IMR-90 (cell line): ENCODE data around the gene KRTAP29-1. TPM values are rescaled to one million over a fixed set of nuclear protein-coding genes. Genes with fewer than 3 reads are reported as not detected.

Source experiments
- ATAC-seq: fragments of 200-7000 bp; cut with Tn5 transposase; 2 replicates; pipeline ENCODE4 v1.9.1; 2020; ENCODE audit warnings: low read depth, mild to moderate bottlenecking, moderate library complexity
- BruUV-seq: library from RNA; stranded (reverse); fragments of 400-500 nt; replicated peaks from 2 replicates; lab custom pipeline; 2021; lab: Mats Ljungman, UMichigan
- CTCF ChIA-PET: fragments of 300-600 bp; formaldehyde crosslinking; extraction: SDS; loops from one replicate; lab custom pipeline; 2021; ENCODE audit warnings: antibody characterized with exemption; lab: Yijun Ruan, JAX
- POLR2A ChIA-PET: fragments of 300-600 bp; sonication (Branson Sonifier 250); formaldehyde crosslinking; loops from one replicate; lab custom pipeline; 2022; ENCODE audit warnings: antibody characterized with exemption; ENCODE audit not compliant: unreplicated experiment; lab: Charles Lee
- DNase-seq: peaks from one replicate; pipeline ENCODE4 v3.0.0; 2013
- H2AFZ ChIP-seq: replicated peaks from 2 replicates; pipeline ENCODE3; 2013; ENCODE audit warnings: low read length, mild to moderate bottlenecking; ENCODE audit not compliant: poor library complexity
- H2AK5ac ChIP-seq: 2 replicates; pipeline ENCODE4 v1.6.1; 2013; ENCODE audit warnings: low read depth, low read length, inconsistent platforms
- H2AK9ac ChIP-seq: replicated peaks from 2 replicates; pipeline ENCODE3; 2013; ENCODE audit warnings: mild to moderate bottlenecking, low read depth, low read length, moderate library complexity; ENCODE audit not compliant: poor library complexity
- H2BK120ac ChIP-seq: 2 replicates; pipeline ENCODE4 v1.6.1; 2013; ENCODE audit warnings: low read depth, low read length, inconsistent platforms
- H2BK15ac ChIP-seq: 3 replicates; pipeline ENCODE4 v1.6.1; 2013; ENCODE audit warnings: low read depth, low read length, inconsistent platforms
- H2BK20ac ChIP-seq: 2 replicates; pipeline ENCODE4 v1.6.1; 2013; ENCODE audit warnings: low read depth, mild to moderate bottlenecking, inconsistent platforms, low read length, moderate library complexity
- H2BK5ac ChIP-seq: 2 replicates; pipeline ENCODE4 v1.6.1; 2013; ENCODE audit warnings: mild to moderate bottlenecking, low read depth, low read length, inconsistent platforms; ENCODE audit not compliant: poor library complexity, severe bottlenecking
- H3K14ac ChIP-seq: replicated peaks from 2 replicates; pipeline ENCODE4 v1.6.1; 2013; ENCODE audit warnings: low read depth, low read length, inconsistent platforms
- H3K18ac ChIP-seq: 2 replicates; pipeline ENCODE4 v1.6.1; 2013; ENCODE audit warnings: low read depth, low read length, control low read depth
- H3K23ac ChIP-seq: 2 replicates; pipeline ENCODE4 v1.6.1; 2013; ENCODE audit warnings: low read depth, low read length, inconsistent platforms
- H3K27ac ChIP-seq: 2 replicates; pipeline ENCODE4 v1.5.1; 2013; ENCODE audit warnings: mild to moderate bottlenecking, control low read depth, low read length; ENCODE audit not compliant: insufficient read depth
- H3K27me3 ChIP-seq: 2 replicates; pipeline ENCODE4 v1.6.1; 2013; ENCODE audit warnings: low read length; ENCODE audit not compliant: control insufficient read depth, insufficient read depth
- H3K36me3 ChIP-seq: 2 replicates; pipeline ENCODE4 v1.6.1; 2013; ENCODE audit warnings: low read length, mixed read lengths; ENCODE audit not compliant: control insufficient read depth, insufficient read depth
- H3K4ac ChIP-seq: 2 replicates; pipeline ENCODE4 v1.6.1; 2013; ENCODE audit warnings: low read depth, low read length, inconsistent platforms
- H3K4me1 ChIP-seq: 2 replicates; pipeline ENCODE4 v1.6.1; 2013; ENCODE audit warnings: low read length, mixed read lengths; ENCODE audit not compliant: control insufficient read depth, insufficient read depth
- H3K4me2 ChIP-seq: 2 replicates; pipeline ENCODE4 v1.6.1; 2013; ENCODE audit warnings: low read depth, mild to moderate bottlenecking, control low read depth, low read length, moderate library complexity
- H3K4me3 ChIP-seq: 2 replicates; pipeline ENCODE4 v1.5.1; 2013; ENCODE audit warnings: low read depth, mild to moderate bottlenecking, control low read depth, low read length, moderate library complexity; ENCODE audit not compliant: insufficient read depth
- H3K56ac ChIP-seq: 2 replicates; pipeline ENCODE4 v1.6.1; 2013; ENCODE audit warnings: low read length, inconsistent platforms; ENCODE audit not compliant: insufficient read depth; ENCODE audit errors: extremely low read depth
- H3K79me1 ChIP-seq, 2 experiments: 2 replicates each; pipeline ENCODE4 v1.6.1; 2013; ENCODE audit warnings: low read length in 2 of 2, inconsistent platforms in 1 of 2, low read depth in 1 of 2
- H3K9ac ChIP-seq: 2 replicates; pipeline ENCODE4 v1.6.1; 2013; ENCODE audit warnings: low read depth, low read length, control low read depth
- H3K9me1 ChIP-seq: 2 replicates; pipeline ENCODE4 v1.6.1; 2013; ENCODE audit warnings: low read length, inconsistent platforms; ENCODE audit not compliant: insufficient read depth
- H3K9me3 ChIP-seq: 2 replicates; pipeline ENCODE4 v1.6.1; 2013; ENCODE audit warnings: low read length; ENCODE audit not compliant: control insufficient read depth, insufficient read depth
- H4K20me1 ChIP-seq: 2 replicates; pipeline ENCODE4 v1.6.1; 2013; ENCODE audit warnings: low read length, inconsistent platforms; ENCODE audit not compliant: insufficient read depth
- H4K5ac ChIP-seq: 2 replicates; pipeline ENCODE4 v1.6.1; 2013; ENCODE audit warnings: mild to moderate bottlenecking, low read depth, low read length, control low read depth
- H4K8ac ChIP-seq, 2 experiments: 2 replicates each; pipeline ENCODE4 v1.6.1; 2013; ENCODE audit warnings: low read depth in 2 of 2, low read length in 2 of 2, control low read depth in 1 of 2, inconsistent platforms in 1 of 2
- H4K91ac ChIP-seq: 2 replicates; pipeline ENCODE4 v1.6.1; 2013; ENCODE audit warnings: low read depth, low read length, inconsistent platforms; ENCODE audit not compliant: insufficient read depth
- CEBPB ChIP-seq: IDR thresholded peaks from 2 replicates; pipeline ENCODE4 v1.6.1; 2012; ENCODE audit warnings: low read depth, low read length, improper control_type of control experiment
- CHD1 ChIP-seq: IDR thresholded peaks from 2 replicates; pipeline ENCODE4 v1.6.1; 2012; ENCODE audit warnings: low read depth, low read length, improper control_type of control experiment
- POLR2A ChIP-seq: IDR thresholded peaks from 2 replicates; pipeline ENCODE4 v1.6.1; 2012; ENCODE audit warnings: mild to moderate bottlenecking, low read depth, low read length
- RFX5 ChIP-seq: IDR thresholded peaks from 2 replicates; pipeline ENCODE4 v1.8.0; 2012; ENCODE audit warnings: low read depth, mild to moderate bottlenecking, low read length, moderate library complexity
- SMC3 ChIP-seq: fragments of 150-350 bp; IDR thresholded peaks from 2 replicates; pipeline ENCODE4 v1.6.1; 2016; ENCODE audit warnings: low read depth, mild to moderate bottlenecking, antibody characterized with exemption, low read length, moderate library complexity
- WGBS, 2 experiments: methylation state at CpG; one replicate each; pipeline versions ENCODE4 v1.1.5 to v1.1.7; 2013; ENCODE audit warnings: missing lambda C conversion rate in 2 of 2; ENCODE audit not compliant: insufficient read length in 1 of 2; ENCODE audit errors: extremely low coverage in 2 of 2; 5-methylcytosine and 5-hydroxymethylcytosine counted together
- dilution Hi-C: fragments of 300-500 bp; cut with HindIII; formaldehyde crosslinking; loops from one replicate; pipeline ENCODE4 v1.14.3; 2018; ENCODE audit warnings: low sequenced_read_pairs; ENCODE audit not compliant: unreplicated experiment
- in situ Hi-C: fragments of 300-500 bp; cut with MboI; formaldehyde crosslinking; loops from 3 replicates; pipeline ENCODE4 v1.14.3; 2019; ENCODE audit warnings: low sequenced_read_pairs, inconsistent platforms, mixed read lengths
- intact Hi-C: fragments of 100-400 bp; cut with micrococcal nuclease; formaldehyde crosslinking; loops from 2 replicates; pipeline ENCODE4 v1.10.0; 2022
- polyA plus RNA-seq, 3 experiments: library from polyadenylated mRNA; depleted of rRNA; stranded (reverse); fragments of >200 nt; gene quantifications; 2 replicates each; pipeline ENCODE4 v1.2.3, GENCODE V29; 2012; ENCODE audit warnings: low replicate concordance in 1 of 3
- total RNA-seq: library from RNA; depleted of rRNA; stranded (reverse); fragments of >200 nt; gene quantifications from 2 replicates; pipeline ENCODE4 v1.2.3, GENCODE V29; 2012

The KRTAP29-1 gene
- total and polyA plus RNA-seq, 2 of the 4 experiments (the other 2 are of a cell fraction) = not detected

GRCh38 chr17:41307647-41308046 lies 5.0 kb upstream of the KRTAP29-1 start:
- no peak overlapping the region for H3K4me3 ChIP-seq
- H4K20me1 ChIP-seq = no peaks in the 10 kb centered on the region
- H4K8ac ChIP-seq = no peak overlapping the region
- no peak for TF ChIP-seq RFX5
- no peak for TF ChIP-seq SMC3
- TF ChIP-seq CEBPB = no peak
- TF ChIP-seq CHD1 = no peak
- TF ChIP-seq POLR2A = no peak
- no peak overlapping the region for H2BK15ac ChIP-seq
- DNase-seq = no peak
- H3K18ac ChIP-seq = no peak overlapping the region
- no peak overlapping the region for H3K14ac ChIP-seq
- no peak overlapping the region for H2AFZ ChIP-seq
- no peaks in the 10 kb centered on the region for H3K9me3 ChIP-seq
- no peak overlapping the region for H3K27ac ChIP-seq
- in situ Hi-C loops = no loop called here
- H4K5ac ChIP-seq = no peak overlapping the region
- H2AK5ac ChIP-seq = no peak overlapping the region
- BruUV-seq = no TSS peak
- H3K23ac ChIP-seq = no peak overlapping the region
- no peak overlapping the region for H3K9ac ChIP-seq
- WGBS, 2 experiments = 70% methylated on average over 3 of the region's 9 CpGs; no CpG with 5 or more reads in 1 of the 2 experiments
- H4K91ac ChIP-seq = no peak overlapping the region
- no peaks in the 10 kb centered on the region; the same call in 1 of the 2 replicates for H3K9me1 ChIP-seq
- H3K36me3 ChIP-seq = no peaks in the 10 kb centered on the region
- H2BK120ac ChIP-seq = no peak overlapping the region
- no peak overlapping the region for H2AK9ac ChIP-seq
- intact Hi-C loops = no loop called here
- ATAC-seq = no peak
- no peak overlapping the region for H3K4me2 ChIP-seq
- CTCF ChIA-PET = interaction anchor here (0.7 to 1.1 kb wide), 2 partner anchors 15 to 241 kb away, joined by 3 to 4 read pairs; no protein-coding TSS in a partner anchor
- no peaks in the 10 kb centered on the region for H3K79me1 ChIP-seq
- H3K4me1 ChIP-seq = no peaks in the 10 kb centered on the region
- H2BK20ac ChIP-seq = no peak overlapping the region
- H2BK5ac ChIP-seq = no peak overlapping the region
- POLR2A ChIA-PET = no interaction called here
- no peak overlapping the region for H3K4ac ChIP-seq
- dilution Hi-C loops = no loop called here
- H3K27me3 ChIP-seq = peaks cover 7% of the 10 kb centered on the region
- H3K56ac ChIP-seq = no peak overlapping the region
